ENCODE results near the gene KRCC1.
A peak's percentile ranks its signal among the peaks of the same experiment; 100 is the strongest.
"Not testable (repeated sequence)": the region's sequence is repeated elsewhere in the genome, so short reads cannot be mapped to it uniquely, and the experiment has no call there.

KRCC1 gene

GRCh38 chr2:88074854-88075292, 19.3 kb upstream of the KRCC1 start:
- DNase-seq = no peak

- DNase-seq = no peak
Observed at GRCh38 chr2:88074150-88074549, 18.6 kb upstream of the KRCC1 start.

- no peak for DNase-seq
Observed at GRCh38 chr2:88071365-88071764, 15.8 kb upstream of the KRCC1 start.

GRCh38 chr2:88070055-88070454, 14.5 kb upstream of the KRCC1 start:
- no peak for DNase-seq

GRCh38 chr2:88069117-88069516, 13.5 kb upstream of the KRCC1 start:
- DNase-seq = no peak

- DNase-seq = no peak
Observed at GRCh38 chr2:88068044-88068443, 12.5 kb upstream of the KRCC1 start.

GRCh38 chr2:88067598-88067997, 12.0 kb upstream of the KRCC1 start, which contains the start of gene SMYD1:
TSS of gene SMYD1 (plus strand) at chr2:88067825. CDS start at chr2:88067865, 40 bp downstream.
- DNase-seq = no peak

- DNase-seq = no peak
Observed at GRCh38 chr2:88067189-88067588, 11.6 kb upstream of the KRCC1 start.

GRCh38 chr2:88066543-88066942, 11.0 kb upstream of the KRCC1 start:
- DNase-seq = no peak

- no peak for DNase-seq
Observed at GRCh38 chr2:88061295-88061694, 5.7 kb upstream of the KRCC1 start.

GRCh38 chr2:88060907-88061275, 5.3 kb upstream of the KRCC1 start:
- no peak for DNase-seq

- DNase-seq = peak; percentile 11
Observed at GRCh38 chr2:88059979-88060906, 4.7 kb upstream of the KRCC1 start.

- no peak for DNase-seq
Observed at GRCh38 chr2:88058191-88058590, 2.6 kb upstream of the KRCC1 start.

- no peak for DNase-seq
Observed at GRCh38 chr2:88057437-88057844, 1.9 kb upstream of the KRCC1 start.

- no peak for DNase-seq
Observed at GRCh38 chr2:88054782-88055370, 707 bp downstream of the KRCC1 start.

GRCh38 chr2:88053934-88054781, 1.4 kb downstream of the KRCC1 start:
- no peak for DNase-seq

GRCh38 chr2:88053296-88053695, 2.3 kb downstream of the KRCC1 start:
- no peak for DNase-seq

GRCh38 chr2:88051792-88052191, 3.8 kb downstream of the KRCC1 start:
- DNase-seq = no peak

- no peak for DNase-seq
Observed at GRCh38 chr2:88049622-88050021, 6.0 kb downstream of the KRCC1 start.

GRCh38 chr2:88048541-88048940, 7.0 kb downstream of the KRCC1 start:
- DNase-seq = no peak

GRCh38 chr2:88045561-88045960, 10.0 kb downstream of the KRCC1 start:
- not testable (repeated sequence) for DNase-seq

- DNase-seq = no peak
Observed at GRCh38 chr2:88042476-88042875, 13.1 kb downstream of the KRCC1 start.
